Measurements from ENCODE around the gene CD300H. TPM values are rescaled to one million over a fixed set of nuclear protein-coding genes. Genes with fewer than 3 reads are reported as not detected.

The CD300H gene
- polyA plus RNA-seq, 3 donors: 57.9 to 148 (median 84.7) TPM

- Histone ChIP-seq H3K79me2 (ENCODE audit: insufficient read depth, low read length) (no peaks in the 10 kb centered on the region), H3K4me1 (ENCODE audit: control insufficient read depth in 1 of 2, insufficient read depth in 2 of 2, low read length in 2 of 2) (peaks cover 13 to 17% of the 10 kb centered on the region in 2 donors), H2AFZ (ENCODE audit: insufficient read depth, low read depth, low read length, poor library complexity, severe bottlenecking) (no peak overlapping the region), H3K9ac (ENCODE audit: insufficient read depth, low read length, poor library complexity, severe bottlenecking) (no peak overlapping the region), H3K4me3 (replicated peaks in 1 of 3; ENCODE audit: low read depth in 2 of 3, low read length in 3 of 3) (no peak overlapping the region), H3K27ac (ENCODE audit: low read depth in 1 of 2, low read length in 2 of 2) (no peak overlapping the region), H3K4me2 (replicated peaks; ENCODE audit: extremely low read depth, low read length, poor library complexity, severe bottlenecking) (no peak overlapping the region), H4K20me1 (ENCODE audit: insufficient read depth, low read length) (no peaks in the 10 kb centered on the region), H3K9me3 (replicated peaks in 1 of 2; ENCODE audit: control insufficient read depth in 1 of 2, insufficient read depth in 1 of 2, low read length in 2 of 2) (peaks cover 8 to 10% of the 10 kb centered on the region in 2 donors), H3K36me3 (replicated peaks in 1 of 2; ENCODE audit: control insufficient read depth in 1 of 2, insufficient read depth in 2 of 2, low read length in 2 of 2) (no peaks in the 10 kb centered on the region), H3K27me3 (ENCODE audit: control insufficient read depth in 2 of 2, insufficient read depth in 2 of 2, low read length in 2 of 2) (no peaks in the 10 kb centered on the region)
- intact Hi-C loops (cut with micrococcal nuclease): no loop called here
- TF ChIP-seq CTCF (IDR thresholded peaks at IDR 0.05): no peak
- Mint-ChIP-seq H3K27me3 (ENCODE audit: low read depth in 3 of 3) (peaks cover 7 to 8% (median 7%) of the 10 kb centered on the region in 3 donors), H3K36me3 (peaks cover 0 to 5% of the 10 kb centered on the region in 2 donors), H3K4me3 (no peak overlapping the region), H3K9me3 (peaks cover 5 to 14% (median 10%) of the 10 kb centered on the region in 7 donors), H3K4me1 (peaks cover 21% of the 10 kb centered on the region), H3K27ac (no peak overlapping the region)
- no peak for DNase-seq
- 97% methylated on average over 8 of the region's 10 CpGs for WGBS (ENCODE audit: insufficient coverage)
These were observed 15.3 kb upstream of the CD300H start for GRCh38 chr17:74582633-74583032.

GRCh38 chr17:74579900-74580299 is 12.6 kb upstream of the CD300H start:
- peaks cover 13 to 17% of the 10 kb centered on the region in 2 donors for H3K4me1 ChIP-seq (ENCODE audit: control insufficient read depth in 1 of 2, insufficient read depth in 2 of 2, low read length in 2 of 2)
- H2AFZ ChIP-seq (ENCODE audit: insufficient read depth, low read depth, low read length, poor library complexity, severe bottlenecking): peak overlapping the region; percentile 66
- peaks cover 8% of the 10 kb centered on the region in 2 donors for H3K9me3 ChIP-seq (replicated peaks in 1 of 2; ENCODE audit: control insufficient read depth in 1 of 2, insufficient read depth in 1 of 2, low read length in 2 of 2)
- H3K4me3 Mint-ChIP-seq: peak overlapping the region; percentile 52 to 59
- no peak for TF ChIP-seq CTCF (IDR thresholded peaks at IDR 0.05)
- H3K27ac ChIP-seq (ENCODE audit: low read depth in 1 of 2, low read length in 2 of 2): no peak overlapping the region
- peaks cover 4 to 13% (median 9%) of the 10 kb centered on the region in 7 donors for H3K9me3 Mint-ChIP-seq
- peaks cover 21% of the 10 kb centered on the region for H3K4me1 Mint-ChIP-seq
- DNase-seq: peak in 2 of 3 donors; percentile 54 to 69
- H4K20me1 ChIP-seq (ENCODE audit: insufficient read depth, low read length): no peaks in the 10 kb centered on the region
- peak overlapping the region in 1 of 3 experiments; percentile 41 for H3K4me3 ChIP-seq (replicated peaks in 1 of 3; ENCODE audit: low read depth in 2 of 3, low read length in 3 of 3)
- H3K27me3 ChIP-seq (ENCODE audit: control insufficient read depth in 2 of 2, insufficient read depth in 2 of 2, low read length in 2 of 2): no peaks in the 10 kb centered on the region
- peaks cover 13 to 18% (median 13%) of the 10 kb centered on the region in 3 donors for H3K27me3 Mint-ChIP-seq (ENCODE audit: low read depth in 3 of 3)
- H3K36me3 ChIP-seq (replicated peaks in 1 of 2; ENCODE audit: control insufficient read depth in 1 of 2, insufficient read depth in 2 of 2, low read length in 2 of 2): no peaks in the 10 kb centered on the region
- peak overlapping the region in 3 of 7 donors; percentile 14 to 70 (median 46) for H3K27ac Mint-ChIP-seq
- no peaks in the 10 kb centered on the region for H3K79me2 ChIP-seq (ENCODE audit: insufficient read depth, low read length)
- H3K4me2 ChIP-seq (replicated peaks; ENCODE audit: extremely low read depth, low read length, poor library complexity, severe bottlenecking): peak overlapping the region; percentile 41
- 31% methylated on average over 7 of the region's 7 CpGs for WGBS (ENCODE audit: insufficient coverage)
- intact Hi-C loops (cut with micrococcal nuclease): no loop called here
- H3K36me3 Mint-ChIP-seq: peaks cover 0 to 5% of the 10 kb centered on the region in 2 donors
- no peak overlapping the region for H3K9ac ChIP-seq (ENCODE audit: insufficient read depth, low read length, poor library complexity, severe bottlenecking)
